Stimulated activated CD8-positive, alpha-beta memory T cell treated with anti-CD3 and anti-CD28 coated beads, Interleukin-7, amount 100 ng/mL, for 4 hours (primary cell): ENCODE results near the gene BMAL1.

ENCODE experiments used
- DNase-seq, 2 donors: peaks; one replicate each; pipeline ENCODE4 v3.0.0-alpha.2; 2020; ENCODE audit warnings: low read depth in 2 of 2

Gene BMAL1

DNA sequence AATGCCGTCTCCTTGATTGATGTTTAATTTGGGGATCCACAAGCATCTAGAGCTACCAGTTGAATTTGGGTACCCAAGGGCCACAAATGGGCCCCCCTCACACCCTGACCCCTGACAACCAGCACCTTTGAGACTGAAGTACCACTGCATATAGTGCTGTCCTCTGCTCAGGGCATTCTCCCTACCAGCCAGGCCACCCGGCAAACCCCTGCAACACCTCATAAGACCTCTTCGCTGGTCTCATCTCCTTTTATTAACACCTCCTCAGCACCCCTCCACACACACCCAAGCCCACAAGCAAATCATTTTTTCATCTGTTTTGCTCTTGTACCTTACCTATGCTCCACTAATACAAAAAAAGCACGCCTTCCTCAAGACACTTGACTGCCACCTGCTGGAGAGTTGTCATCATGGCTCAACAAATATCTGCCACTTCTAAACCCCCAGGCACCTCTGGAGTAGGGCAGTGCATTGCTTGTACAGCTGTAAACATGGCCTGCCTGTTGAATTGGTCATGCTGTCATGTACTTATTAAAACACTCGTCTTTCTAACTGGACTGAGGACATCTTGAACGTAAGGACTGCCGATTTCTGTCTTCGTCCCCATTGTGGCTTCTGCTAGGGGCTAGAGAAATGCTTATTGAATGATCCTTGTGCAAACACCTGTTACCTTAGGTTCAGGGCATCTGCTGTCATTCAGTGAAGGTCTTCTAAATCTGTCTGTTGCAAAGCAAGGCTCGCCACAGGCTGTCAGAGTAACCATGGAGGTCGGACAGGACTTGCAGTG, 66.5 kb downstream of the BMAL1 start:
- DNase-seq, result peak; percentile 35 to 48

DNA sequence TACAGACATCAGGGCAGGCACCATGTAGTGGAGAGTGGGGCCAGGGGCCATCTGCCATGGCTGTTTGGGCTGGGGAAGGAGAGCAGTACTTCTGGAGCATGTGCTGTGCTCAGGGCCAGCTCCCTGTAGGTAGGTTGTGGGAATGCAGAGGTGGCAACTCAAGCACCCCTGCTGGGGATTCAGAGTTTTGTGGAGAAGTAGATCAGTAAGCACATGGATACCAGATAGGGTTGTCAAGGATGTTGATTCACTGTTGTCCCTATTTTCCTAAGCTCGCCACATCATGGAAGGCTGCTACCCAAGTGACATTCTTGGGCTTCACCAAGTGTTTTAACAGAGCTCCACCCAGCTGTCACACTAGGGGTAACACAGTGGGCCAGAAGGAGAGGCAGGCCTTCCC, 67.2 kb downstream of the BMAL1 start:
- DNase-seq, result no peak

DNA sequence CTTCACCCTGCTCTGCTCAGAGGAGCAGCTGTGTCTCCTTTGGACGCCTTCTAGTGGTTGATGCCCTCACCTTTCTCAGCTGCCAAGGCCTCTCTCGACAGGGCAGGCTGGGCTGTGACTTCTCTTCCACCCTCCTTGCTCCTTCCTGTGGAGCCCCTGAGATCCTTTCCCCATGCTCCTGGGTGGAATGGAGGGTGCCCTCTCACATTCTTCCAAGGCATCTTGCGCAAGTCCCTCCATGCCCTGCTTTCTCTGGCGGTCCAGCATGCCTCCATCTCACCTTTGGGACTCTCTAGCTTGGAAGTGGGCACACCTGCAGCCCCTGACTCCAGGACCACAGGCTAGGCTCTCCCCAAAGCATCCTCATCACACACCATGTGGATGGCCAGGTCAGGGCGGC, 68.9 kb downstream of the BMAL1 start:
- no peak for DNase-seq

DNA sequence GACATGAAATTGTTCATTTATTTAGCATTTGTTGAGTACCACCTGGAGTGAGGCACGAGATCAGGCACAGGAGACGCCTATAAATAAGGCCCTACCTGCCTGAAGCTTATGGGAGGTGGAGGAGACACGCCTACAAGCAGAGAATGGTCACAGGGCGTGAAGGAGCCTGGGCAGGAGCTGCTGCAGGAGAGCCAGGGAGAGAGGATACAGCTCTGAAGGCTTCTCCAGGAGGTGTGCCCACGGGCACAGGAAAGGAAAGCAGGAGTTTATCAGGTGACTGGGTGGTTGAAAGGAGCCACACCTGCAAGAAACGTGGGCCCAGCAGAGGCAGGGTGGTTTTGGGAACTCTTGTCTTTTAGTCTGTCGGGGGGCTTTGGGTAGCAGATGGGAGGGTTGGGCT, 70.3 kb downstream of the BMAL1 start:
- DNase-seq, result no peak

DNA sequence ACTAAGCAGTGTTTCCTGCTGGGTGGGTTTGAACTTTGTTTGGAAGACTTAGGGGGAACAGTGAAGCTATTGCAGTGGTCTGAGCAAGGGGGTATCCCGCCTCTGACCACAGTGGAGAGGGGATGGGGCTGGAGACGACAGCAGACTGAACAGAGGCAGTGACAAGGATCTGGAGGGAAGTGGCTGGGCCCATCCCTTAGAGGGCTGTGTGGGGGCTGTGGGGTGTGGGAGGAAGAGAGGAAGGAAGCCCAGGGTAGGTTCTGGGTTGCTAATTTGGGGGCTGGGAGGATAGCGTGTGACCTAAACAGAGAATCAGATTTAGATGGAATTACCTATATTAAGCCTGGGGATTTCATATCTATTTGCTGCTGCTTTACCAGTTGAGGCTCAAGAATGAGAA, 70.7 kb downstream of the BMAL1 start:
- no peak for DNase-seq

DNA sequence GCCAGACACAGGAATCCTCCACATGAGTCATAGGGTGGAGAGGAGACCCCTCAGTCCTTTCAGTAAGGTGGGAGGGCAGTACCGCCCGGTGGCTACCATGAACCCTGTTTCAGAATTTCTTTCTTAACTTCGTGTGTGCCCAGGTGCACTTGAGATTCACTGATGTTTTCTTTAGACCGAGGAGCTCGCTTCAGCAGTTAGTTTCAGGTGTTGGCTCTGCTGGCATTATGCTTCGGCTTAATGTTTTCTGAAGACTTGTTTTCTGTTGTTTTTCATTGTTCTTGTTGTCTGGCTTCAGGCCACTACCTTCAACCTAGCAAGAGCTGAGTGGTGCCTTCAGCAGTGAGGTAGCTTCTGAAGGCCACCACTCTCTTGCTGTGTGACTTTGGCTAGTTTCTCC, 71.5 kb downstream of the BMAL1 start:
- no peak for DNase-seq

DNA sequence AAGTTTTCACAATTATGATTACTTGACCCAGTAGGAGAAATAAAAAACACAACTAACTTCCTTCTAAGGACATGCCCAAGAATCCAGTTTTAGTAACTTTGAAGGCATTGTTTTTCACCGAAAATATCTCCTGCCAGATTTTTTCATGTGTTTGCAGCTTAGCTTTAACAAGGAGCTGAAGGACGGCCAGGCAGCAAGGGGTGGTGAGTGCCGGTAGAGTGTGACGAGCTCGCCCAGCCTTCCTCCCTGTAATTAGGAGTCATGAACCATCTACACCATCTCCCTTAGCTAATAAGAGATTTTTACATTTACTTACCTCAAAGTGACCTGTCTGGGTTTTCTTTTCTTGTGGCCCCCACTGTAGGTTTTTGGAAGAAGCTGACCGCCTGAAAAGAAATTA, 72.0 kb downstream of the BMAL1 start:
- no peak for DNase-seq

DNA sequence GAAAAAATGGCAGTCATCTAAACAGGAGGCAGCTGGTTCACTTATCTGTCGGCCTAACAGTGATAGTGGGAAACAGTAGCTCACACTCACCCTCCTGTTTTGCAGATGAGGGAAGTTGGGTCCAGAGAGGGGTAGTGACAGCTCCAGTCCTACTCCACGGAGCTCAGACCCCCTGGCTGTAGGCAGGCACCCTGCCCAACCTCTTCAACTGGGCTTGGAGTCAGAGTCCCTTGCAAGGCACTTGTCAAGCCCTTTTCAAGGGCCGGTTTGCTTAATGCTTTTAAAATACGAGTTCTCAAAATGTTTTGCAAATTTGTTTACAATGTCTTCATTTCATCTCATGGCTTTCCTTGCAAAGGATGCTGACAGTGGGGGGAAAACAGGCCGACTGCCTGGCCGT, 75.1 kb downstream of the BMAL1 start:
- no peak for DNase-seq

DNA sequence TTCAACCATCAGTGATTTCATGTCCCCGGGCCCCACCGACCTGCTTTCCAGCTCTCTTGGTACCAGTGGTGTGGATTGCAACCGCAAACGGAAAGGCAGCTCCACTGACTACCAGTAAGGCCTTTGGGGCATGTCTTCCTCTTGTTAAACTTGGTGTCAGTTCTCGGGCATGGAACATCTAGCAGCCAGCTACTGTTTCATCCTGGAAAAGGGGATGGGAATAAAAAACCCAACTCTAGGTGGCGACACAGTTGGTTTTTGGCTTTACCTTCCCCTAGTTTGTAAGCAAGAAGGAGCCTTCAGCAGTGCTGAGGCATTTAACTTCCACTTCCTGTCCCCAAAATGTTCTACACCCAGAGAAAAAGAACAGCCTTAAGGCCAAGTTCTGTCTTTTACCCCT, 76.7 kb downstream of the BMAL1 start:
- DNase-seq, result no peak

DNA sequence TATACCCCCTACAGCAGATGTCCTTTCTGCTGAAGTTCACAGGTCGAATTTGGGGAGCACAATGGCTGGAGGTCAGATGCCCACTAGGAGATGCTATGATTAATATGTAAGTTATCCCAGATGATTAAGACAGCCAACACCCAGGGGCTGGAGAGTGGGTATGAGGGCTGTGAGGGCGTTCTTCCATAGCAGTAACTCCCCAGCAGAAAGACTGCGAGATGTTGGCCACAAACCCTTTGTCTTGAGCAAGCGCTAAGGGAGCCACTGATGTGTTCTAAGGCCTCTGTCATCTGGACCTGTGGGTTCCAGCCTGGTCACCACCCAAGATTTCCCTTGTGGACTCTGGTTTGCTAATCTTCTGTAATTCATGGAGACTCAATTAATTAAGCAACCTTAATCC, 77.6 kb downstream of the BMAL1 start:
- no peak for DNase-seq

DNA sequence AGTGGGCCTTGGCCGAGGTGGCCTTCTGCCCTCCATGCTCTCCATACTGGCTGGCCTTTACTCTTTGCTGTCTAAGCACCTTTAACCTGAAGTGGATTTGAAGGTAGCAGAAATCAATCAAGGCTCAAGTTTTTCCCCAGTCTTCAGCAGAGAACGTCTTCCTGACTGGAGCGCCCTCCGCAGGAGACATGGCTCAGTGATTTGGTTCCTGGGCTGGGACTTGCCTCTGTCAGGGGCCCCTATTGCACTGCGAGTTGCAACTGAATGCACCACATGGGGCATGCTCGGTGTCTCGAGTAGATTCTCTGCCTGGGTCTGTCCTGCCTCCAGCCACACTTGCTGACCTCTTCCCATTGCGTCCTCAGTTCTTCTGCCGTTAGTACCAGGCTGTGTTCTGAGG, 79.6 kb downstream of the BMAL1 start:
- no peak for DNase-seq

DNA sequence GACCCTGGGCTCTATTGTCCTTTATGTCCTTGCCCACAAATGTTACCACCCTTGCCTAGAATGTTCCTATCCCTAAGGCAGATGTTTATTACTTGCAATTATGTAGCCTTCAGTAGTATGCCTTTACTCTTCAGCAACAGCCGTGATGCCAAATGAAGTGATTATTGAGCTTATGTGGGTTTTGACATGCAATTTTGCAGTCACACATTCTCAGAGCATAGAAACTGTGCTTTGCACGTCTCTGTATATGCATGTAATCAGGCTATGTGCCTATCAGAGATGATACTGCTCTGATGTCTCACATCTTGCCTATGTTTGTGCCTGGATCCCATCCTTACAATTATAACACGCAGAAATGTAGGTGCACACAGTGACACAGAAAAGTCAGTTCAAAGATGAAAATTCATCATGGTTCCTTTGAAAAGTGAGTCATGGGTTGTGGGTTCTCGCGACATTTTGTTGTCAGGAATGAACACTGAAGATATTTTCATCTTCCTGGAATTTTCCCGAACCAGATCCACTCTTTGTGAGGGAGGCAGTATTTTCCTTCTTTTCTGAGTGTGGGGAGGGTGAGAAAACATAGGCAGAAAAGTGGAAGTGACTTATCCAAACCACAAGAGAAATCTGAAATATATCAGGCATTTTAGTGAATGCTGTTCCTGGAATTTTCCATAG, 81.1 kb downstream of the BMAL1 start:
- DNase-seq, result no peak

DNA sequence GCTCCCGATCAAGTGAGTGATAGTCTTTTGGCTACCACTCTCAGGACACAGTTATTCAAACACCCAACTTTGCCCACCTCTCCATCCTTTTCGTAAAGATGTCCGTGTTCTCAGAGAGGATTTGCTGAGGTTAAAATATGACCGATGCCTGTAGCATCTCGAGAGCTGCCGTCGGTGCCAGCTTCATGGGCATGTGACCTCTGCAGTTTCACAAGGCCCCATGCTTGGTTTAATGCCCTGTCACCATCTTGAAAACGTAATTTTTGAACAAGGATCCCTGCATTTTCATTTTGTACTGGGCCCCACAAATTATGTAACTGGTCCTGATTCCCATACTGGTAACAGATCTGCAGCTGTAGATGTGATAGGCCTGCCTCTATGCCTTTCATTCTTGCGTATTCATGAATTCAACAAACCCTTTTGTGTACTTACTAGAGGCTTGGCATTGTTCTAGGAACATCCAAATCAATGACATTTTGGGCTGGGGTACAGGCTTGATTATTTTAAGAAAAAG, 85.1 kb downstream of the BMAL1 start:
- DNase-seq, result no peak

DNA sequence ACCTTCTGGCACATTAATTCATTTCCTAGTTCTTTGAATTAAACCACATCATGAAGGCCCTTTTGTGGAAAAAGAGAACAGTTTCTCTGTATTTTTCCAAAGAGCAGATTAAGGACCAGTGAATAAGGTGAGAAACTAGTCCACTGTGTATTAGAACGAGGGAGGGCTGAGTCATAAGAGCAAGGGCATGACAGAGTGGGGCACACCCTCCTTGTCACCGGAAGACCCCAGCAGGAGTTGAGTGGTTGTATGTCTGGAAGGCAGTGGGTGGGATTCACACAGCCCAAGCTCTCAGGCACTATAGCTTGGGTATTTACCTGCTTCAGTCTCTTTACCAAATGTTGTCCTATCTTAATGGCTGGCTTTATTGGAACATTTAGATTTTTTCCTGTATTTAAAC, 86.8 kb downstream of the BMAL1 start:
- DNase-seq, result no peak

DNA sequence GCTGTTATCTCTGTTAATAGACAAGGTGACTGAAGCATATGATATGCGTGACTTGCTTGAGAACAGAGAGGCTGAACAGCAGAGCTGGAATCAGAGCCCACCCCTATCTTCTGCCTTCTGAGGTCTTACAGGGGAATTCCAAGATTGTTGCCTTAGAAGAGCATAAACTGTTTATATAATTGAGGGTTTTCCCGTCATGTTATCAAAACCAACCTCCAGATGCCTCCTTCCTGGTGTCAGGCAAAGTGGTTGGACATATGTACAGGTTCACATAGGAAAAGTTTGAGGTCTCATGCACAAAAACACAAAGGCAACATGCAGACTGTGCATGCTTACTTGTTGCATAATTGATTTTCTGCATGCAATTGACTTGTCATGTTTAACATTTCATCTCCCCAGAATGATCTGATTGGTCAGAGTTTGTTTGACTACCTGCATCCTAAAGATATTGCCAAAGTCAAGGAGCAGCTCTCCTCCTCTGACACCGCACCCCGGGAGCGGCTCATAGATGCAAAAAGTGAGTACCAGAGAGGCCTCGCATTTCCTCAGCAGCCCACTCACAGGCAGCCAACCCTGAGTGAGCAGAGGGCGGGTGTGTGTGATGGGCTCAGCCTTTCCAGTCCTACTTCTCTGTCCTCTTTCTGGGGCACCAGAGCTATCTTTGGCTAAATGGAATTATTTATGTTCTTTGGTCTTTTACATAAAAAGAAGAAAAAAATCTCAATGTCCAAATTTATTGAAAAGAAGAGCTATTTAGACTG, 88.9 kb downstream of the BMAL1 start:
- DNase-seq, result no peak

DNA sequence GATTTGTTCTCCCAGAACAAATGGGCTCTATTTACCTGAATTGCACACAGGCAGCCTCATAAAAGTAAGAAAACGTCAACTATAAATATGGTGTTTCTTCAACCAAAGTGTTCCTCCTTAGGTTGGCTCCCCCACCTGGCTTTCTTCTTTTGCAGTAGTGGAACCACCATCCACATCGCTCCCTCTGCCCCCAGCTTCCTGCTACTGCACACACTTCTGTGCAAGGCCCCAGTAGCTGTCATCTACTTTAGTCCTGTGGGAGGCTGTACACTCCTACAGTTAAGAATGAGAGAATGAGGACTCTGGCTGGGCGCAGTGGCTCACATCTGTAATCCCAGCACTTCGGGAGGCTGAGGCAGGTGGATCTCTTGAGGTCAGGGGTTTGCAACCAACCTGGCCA, 89.5 kb downstream of the BMAL1 start:
- no peak for DNase-seq

DNA sequence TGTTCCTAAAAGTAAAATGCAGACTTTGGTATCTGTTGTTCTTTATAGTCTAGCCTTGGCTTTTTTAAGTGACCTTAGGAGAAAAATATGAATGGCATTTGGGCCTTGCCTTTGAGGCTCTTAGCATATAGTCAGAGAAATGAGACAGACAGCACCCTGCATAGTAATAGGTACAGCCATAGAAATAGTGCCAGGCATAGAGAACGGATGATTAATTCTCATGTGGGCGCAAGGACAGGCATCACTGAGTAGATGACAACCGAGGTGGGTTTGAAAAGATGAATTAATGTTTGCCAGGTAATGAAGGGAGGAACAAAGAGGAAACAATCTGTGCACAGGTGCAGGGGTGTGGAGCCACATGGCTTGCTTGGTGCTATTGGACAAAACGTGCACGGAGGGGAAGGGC, 90.5 kb downstream of the BMAL1 start:
- DNase-seq, result no peak

DNA sequence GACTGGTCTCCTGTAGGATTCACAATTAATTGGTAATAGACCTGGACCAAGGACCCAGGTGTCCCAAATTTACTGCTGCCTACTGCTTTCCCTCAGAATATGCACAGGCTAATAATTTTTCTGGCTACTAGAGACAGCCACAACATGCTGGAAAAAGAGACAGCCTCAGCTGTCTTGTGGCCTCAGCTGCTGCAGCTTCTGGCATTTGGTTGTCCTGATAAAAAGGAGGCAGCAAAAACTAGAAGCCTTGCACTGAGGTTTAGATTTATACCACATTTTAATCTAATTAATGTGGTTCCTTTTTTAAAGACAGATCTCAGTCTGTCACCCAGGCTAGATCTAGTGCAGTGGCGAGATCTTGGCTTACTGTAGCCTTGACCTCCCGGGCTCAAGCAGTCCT, 95.6 kb downstream of the BMAL1 start:
- no peak for DNase-seq

DNA sequence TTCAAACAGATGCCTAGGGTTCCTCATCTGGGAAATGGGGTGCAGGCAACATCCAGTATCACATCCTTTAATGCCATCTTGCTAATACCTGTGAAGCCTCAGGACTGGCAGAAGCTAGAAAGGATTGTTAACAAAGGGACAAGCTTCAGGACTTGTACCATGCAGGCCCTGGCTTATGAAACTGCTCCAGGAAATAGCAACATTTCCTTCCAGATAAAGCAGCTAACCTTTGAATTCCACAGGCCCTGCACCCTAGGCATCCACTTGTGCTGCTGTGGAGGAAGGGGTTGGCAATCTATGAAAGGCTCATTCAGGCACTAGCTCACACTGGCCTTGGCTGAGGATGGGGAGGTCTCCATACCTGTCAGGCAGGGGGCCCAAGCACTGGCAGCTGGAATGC, 98.2 kb downstream of the BMAL1 start:
- DNase-seq, result no peak

DNA sequence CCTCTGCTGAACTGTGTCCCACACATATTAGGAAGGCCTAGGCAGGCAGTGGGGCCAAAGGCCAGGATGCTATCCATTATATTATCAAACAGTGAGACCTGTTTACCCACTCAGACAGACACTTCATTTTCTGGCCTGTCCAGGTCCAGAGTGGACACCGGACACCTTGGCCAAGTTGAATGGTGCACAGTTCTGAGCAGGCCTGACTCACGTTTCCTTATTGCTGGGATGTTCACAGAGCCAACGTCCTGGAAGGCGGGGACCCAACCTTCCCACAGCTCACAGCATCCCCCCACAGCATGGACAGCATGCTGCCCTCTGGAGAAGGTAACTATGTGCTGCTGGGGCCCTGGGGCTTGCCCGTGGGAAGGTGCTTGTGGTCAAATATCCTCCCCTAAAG, 98.8 kb downstream of the BMAL1 start:
- DNase-seq, result no peak

DNA sequence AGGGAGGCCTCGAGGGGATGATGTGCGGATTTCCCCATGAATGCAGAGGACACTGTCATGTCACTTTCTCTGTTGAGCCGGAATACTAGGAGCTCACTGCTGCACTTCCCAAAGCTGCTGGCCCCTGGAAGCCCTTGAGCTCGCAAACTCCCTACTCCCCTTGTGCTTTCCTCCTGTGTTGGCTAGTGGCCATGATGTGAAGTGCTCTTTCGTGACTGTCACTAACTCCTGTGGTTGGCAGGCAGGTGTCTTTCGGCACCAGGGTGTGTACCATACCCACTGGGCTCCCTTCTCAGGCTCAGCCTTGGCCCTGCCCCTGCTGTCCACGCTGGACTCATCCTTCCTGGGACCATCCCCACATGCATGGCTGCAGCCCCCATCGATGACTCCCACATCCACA, 99.2 kb downstream of the BMAL1 start:
- no peak for DNase-seq

DNA sequence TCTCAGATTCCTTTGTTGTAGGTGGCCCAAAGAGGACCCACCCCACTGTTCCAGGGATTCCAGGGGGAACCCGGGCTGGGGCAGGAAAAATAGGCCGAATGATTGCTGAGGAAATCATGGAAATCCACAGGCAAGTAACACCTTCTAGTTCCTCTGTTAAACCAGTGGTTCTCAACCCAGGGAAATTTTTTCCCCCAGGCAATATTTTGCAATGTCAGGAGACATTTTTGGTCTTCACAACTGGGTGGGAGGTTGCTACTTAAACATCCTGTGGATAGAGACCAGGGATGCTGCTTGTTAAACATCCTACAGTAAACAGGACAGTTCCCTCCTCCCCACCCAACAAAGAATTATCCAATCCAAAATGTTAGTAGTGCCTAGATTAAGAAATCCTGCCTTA, 100.7 kb downstream of the BMAL1 start:
- DNase-seq, result no peak

DNA sequence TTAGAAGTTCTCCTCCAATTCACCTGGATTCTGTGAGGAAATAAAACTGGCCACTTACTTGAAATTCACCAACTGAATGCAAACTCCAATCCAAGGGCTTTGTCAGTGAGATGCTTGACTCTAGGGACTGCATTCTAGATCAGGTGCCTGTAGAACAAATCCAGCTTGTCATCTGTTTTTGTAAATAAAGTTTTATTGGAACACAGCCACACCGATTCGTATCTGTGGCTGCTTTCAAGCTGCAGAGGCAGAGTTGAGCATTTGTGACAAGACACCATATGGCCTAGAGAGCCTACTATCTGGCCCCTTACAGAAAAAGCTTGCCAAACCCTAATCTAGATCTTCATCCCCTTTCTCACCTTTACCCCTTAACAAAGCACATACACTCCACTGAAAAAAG, 103.1 kb downstream of the BMAL1 start:
- DNase-seq, result no peak
